NT2/D1 (cell line): Measurements from ENCODE around the gene MAP3K2.

Experiments
- YY1 ChIP-seq: IDR thresholded peaks from 2 replicates; pipeline ENCODE4 v1.6.1; 2011; ENCODE audit not compliant: insufficient read length, insufficient read depth
- ZNF274 ChIP-seq: IDR thresholded peaks from 2 replicates; pipeline ENCODE4 v1.6.1; 2011; ENCODE audit warnings: mild to moderate bottlenecking, low read depth, low read length

GRCh38 chr2:127360242-127360641 lies 27.5 kb downstream of the MAP3K2 start:
- TF ChIP-seq ZNF274 (no peak), YY1 (no peak)
